ENCODE measurements around the gene NRG3. TPM values are rescaled to one million over a fixed set of nuclear protein-coding genes. Genes with fewer than 3 reads are reported as not detected.

NRG3 gene
- total RNA-seq, 1 donor from 2014 or later: not detected

DNA sequence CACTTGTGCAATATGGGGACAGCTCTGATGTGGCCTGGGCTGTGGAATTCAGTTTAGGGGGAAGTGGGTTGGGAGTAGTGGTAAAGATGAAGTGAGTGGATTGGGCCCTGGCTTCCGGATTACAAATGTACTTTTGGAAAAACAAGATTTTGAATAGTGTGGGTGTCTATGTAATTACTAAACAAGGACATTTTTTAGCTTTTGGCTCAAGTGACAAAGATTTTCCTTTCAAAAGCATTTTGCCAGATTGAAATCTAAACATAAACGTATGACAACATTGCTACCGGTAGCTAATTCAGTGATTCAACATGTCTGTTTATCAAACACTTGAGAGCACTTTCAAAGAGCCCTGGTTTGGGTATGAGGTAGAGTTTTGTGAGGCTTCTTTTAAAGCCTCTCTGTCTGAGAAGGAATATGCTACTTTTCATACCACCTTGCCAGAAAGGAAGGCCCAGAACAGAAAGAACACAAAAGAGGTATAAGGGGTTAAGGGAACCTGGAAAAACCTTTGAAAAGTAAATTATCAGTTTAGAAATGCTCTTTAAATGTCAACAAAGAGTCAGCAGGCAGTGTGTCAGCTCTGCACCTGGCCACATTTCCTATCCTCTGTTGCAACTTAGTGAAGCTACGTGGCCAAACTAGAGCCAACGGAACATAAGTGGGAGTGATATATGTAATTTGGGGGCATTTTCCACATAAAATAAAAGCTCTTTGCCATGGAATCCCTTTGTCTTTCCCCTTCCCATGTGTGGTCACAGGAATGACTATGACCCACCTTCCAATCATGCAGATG lies 516.1 kb downstream of the NRG3 start:
- no peaks in the 10 kb centered on the region for H3K36me3 ChIP-seq (ENCODE audit: control insufficient read depth, insufficient read depth, low read length)
- FAIRE-seq (no peak), DNase-seq (ENCODE audit: low read depth) (no peak)
- no peaks in the 10 kb centered on the region for H3K27me3 ChIP-seq (ENCODE audit: control insufficient read depth, insufficient read depth, low read length)
- H3K4me3 ChIP-seq (ENCODE audit: low read depth, low read length): no peak overlapping the region
- TF ChIP-seq, protein P1, sequence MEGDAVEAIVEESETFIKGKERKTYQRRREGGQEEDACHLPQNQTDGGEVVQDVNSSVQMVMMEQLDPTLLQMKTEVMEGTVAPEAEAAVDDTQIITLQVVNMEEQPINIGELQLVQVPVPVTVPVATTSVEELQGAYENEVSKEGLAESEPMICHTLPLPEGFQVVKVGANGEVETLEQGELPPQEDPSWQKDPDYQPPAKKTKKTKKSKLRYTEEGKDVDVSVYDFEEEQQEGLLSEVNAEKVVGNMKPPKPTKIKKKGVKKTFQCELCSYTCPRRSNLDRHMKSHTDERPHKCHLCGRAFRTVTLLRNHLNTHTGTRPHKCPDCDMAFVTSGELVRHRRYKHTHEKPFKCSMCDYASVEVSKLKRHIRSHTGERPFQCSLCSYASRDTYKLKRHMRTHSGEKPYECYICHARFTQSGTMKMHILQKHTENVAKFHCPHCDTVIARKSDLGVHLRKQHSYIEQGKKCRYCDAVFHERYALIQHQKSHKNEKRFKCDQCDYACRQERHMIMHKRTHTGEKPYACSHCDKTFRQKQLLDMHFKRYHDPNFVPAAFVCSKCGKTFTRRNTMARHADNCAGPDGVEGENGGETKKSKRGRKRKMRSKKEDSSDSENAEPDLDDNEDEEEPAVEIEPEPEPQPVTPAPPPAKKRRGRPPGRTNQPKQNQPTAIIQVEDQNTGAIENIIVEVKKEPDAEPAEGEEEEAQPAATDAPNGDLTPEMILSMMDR (IDR thresholded peaks at IDR 0.05; ENCODE audit: insufficient read depth, low read length, severe bottlenecking): no peak

DNA sequence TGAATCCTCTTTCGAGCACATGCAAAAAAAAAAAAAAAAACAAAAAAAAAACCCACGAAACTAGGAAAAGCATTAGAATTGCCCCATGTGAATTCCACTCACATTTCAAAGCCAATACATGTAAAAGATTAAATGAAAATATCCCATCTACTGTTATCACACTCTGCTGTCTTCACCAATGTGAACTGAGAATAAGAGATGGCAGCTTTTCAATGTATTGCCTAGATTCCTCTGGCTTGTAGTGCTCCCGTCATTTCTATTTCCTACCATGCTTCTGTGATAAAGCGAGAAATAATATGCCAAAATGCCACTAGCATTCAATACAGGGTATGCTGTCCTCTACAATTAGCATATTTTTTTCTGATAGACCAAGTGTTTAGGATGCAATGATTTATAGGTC lies 517.0 kb downstream of the NRG3 start:
- FAIRE-seq (no peak), DNase-seq (ENCODE audit: low read depth) (no peak)
- no peaks in the 10 kb centered on the region for H3K27me3 ChIP-seq (ENCODE audit: control insufficient read depth, insufficient read depth, low read length)
- H3K36me3 ChIP-seq (ENCODE audit: control insufficient read depth, insufficient read depth, low read length): no peaks in the 10 kb centered on the region
- TF ChIP-seq, protein P1 (IDR thresholded peaks at IDR 0.05; ENCODE audit: insufficient read depth, low read length, severe bottlenecking): no peak
- H3K4me3 ChIP-seq (ENCODE audit: low read depth, low read length): no peak overlapping the region

DNA sequence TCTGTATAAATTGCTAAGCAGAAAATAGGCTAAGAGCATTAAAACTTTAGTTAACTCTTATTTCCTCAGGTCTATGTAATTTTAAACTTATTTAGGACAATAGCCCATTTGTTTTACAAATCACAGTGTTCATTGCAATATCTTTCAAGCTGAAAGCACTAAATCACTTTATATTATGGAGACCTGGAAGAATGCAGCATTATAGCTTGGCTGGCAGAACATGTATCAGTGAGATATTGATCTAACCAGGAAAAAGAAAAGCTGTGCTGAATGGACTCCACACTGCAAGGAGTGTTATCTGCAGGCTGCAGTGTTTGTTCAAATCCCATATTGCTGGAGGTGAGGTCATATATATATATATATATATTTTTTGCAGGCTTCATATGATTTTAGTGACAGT lies 517.5 kb downstream of the NRG3 start:
- TF ChIP-seq, protein P1 (IDR thresholded peaks at IDR 0.05; ENCODE audit: insufficient read depth, low read length, severe bottlenecking): no peak
- no peaks in the 10 kb centered on the region for H3K36me3 ChIP-seq (ENCODE audit: control insufficient read depth, insufficient read depth, low read length)
- no peak overlapping the region for H3K4me3 ChIP-seq (ENCODE audit: low read depth, low read length)
- no peak for FAIRE-seq
- H3K27me3 ChIP-seq (ENCODE audit: control insufficient read depth, insufficient read depth, low read length): no peaks in the 10 kb centered on the region
- DNase-seq (ENCODE audit: low read depth): no peak

DNA sequence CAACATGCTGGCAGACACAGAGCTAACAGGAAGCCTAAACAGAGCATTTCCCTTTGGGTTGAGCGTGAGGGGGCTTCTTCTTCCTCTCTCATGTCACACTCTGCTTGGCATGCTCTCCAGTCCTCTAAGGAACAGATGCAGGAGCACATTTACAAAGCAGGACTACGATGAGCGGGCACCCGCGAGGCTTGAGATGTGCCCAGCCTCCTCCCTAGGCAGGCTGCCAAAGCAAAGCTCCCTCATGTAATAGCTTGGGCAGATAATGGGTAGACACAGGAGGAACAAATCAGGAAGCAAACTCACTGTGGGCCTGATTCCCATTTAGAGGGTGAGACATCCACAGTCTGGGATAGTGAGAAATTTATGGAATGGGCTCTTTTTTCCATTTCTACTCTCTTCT lies 519.1 kb downstream of the NRG3 start:
- Histone ChIP-seq H3K27me3 (ENCODE audit: control insufficient read depth, insufficient read depth, low read length) (no peaks in the 10 kb centered on the region), H3K36me3 (ENCODE audit: control insufficient read depth, insufficient read depth, low read length) (no peaks in the 10 kb centered on the region), H3K4me3 (ENCODE audit: low read depth, low read length) (no peak overlapping the region)
- no peak for FAIRE-seq
- TF ChIP-seq, protein P1 (IDR thresholded peaks at IDR 0.05; ENCODE audit: insufficient read depth, low read length, severe bottlenecking): no peak
- DNase-seq (ENCODE audit: low read depth): no peak

DNA sequence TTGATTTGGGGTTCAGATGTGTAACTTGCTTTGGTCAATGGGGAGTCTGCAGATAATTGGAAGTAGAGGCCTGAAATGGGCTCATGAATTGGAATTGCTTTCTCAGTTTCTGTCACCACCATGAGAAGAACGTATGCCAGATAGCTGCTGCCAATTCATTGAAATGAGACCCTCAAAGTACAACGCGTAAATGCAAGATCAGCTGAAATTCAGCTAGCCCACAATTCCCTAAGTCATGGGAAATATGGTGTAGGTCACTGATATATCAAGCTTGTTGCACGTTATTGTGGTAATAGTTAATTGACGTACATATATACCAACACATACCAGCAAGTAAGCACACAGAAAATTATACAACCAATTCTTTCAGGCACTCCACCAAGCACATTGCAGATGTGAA lies 520.0 kb downstream of the NRG3 start:
- no peaks in the 10 kb centered on the region for H3K36me3 ChIP-seq (ENCODE audit: control insufficient read depth, insufficient read depth, low read length)
- TF ChIP-seq, protein P1 (IDR thresholded peaks at IDR 0.05; ENCODE audit: insufficient read depth, low read length, severe bottlenecking): no peak
- no peak for DNase-seq (ENCODE audit: low read depth)
- no peaks in the 10 kb centered on the region for H3K27me3 ChIP-seq (ENCODE audit: control insufficient read depth, insufficient read depth, low read length)
- FAIRE-seq: no peak
- no peak overlapping the region for H3K4me3 ChIP-seq (ENCODE audit: low read depth, low read length)

DNA sequence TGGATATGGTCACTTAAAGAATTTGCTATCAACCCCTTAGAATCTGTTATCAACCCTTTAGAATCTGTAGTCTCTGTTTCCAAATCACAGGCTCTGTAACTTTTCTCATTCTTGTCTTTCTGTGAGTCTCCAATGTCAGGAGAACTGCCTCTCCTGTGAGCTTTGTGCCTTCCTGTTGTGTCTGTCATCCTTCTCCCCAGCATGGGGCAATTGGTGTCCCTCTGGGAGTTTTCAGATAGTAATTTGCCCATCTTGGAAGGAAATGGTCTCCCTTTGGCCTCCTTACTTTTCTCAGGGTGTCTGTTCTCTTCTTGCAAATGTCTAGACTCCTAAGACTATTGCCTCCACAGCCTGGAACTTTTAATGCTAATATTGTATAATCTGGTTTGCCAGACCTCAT lies 521.9 kb downstream of the NRG3 start:
- H3K27me3 ChIP-seq (ENCODE audit: control insufficient read depth, insufficient read depth, low read length): no peaks in the 10 kb centered on the region
- H3K36me3 ChIP-seq (ENCODE audit: control insufficient read depth, insufficient read depth, low read length): no peaks in the 10 kb centered on the region
- TF ChIP-seq, protein P1 (IDR thresholded peaks at IDR 0.05; ENCODE audit: insufficient read depth, low read length, severe bottlenecking): no peak
- H3K4me3 ChIP-seq (ENCODE audit: low read depth, low read length): no peak overlapping the region
- no peak for FAIRE-seq
- DNase-seq (ENCODE audit: low read depth): no peak
